Globus pallidus (tissue), 1 donor: ENCODE data around the gene PTPRG.

Source experiments
- DNase-seq: peaks from one replicate; pipeline ENCODE4 v3.0.0-alpha.2; 2015; ENCODE audit warnings: low spot score

PTPRG gene

DNA sequence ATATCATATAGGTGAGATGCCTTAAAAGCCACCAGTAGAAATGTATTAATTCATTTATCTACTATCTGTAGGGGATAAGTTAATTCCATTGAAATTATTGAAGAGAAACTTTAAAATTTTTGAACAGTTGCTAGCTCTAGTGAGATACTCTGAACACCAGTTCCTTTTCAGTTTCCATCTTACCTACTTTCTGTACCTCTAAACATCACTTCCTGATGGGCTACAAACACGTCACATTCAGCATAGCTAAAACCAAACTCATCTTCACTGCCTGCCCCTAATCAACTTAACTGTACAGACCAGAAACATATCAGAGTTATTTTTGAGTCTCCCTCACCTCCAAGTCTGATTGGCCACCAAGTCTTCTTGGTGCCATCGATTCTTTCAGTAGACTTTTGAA, 723.1 kb downstream of the PTPRG start:
- DNase-seq, result no peak

- no peak for DNase-seq
These were observed 726.1 kb downstream of the PTPRG start for GRCh38 chr3:62287392-62287927.

DNA sequence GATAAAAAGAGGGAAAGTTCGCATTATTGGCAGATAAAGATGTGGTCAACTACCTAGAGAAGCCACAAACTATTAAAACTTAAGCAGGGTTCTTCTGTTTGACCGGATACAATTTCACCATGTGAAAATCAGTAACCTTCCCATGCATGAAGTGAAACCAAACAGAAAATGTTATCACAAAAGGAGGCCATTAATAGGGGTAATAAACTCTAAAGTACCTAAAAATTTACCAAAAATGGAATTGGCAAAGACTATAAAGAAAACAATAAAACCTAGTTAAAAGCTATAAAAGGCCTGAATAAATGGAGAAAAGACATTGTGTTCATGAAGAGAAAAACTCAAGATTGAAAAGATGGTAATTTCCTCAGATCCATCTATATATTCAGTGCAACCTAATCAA, 728.6 kb downstream of the PTPRG start:
- DNase-seq, result no peak

DNA sequence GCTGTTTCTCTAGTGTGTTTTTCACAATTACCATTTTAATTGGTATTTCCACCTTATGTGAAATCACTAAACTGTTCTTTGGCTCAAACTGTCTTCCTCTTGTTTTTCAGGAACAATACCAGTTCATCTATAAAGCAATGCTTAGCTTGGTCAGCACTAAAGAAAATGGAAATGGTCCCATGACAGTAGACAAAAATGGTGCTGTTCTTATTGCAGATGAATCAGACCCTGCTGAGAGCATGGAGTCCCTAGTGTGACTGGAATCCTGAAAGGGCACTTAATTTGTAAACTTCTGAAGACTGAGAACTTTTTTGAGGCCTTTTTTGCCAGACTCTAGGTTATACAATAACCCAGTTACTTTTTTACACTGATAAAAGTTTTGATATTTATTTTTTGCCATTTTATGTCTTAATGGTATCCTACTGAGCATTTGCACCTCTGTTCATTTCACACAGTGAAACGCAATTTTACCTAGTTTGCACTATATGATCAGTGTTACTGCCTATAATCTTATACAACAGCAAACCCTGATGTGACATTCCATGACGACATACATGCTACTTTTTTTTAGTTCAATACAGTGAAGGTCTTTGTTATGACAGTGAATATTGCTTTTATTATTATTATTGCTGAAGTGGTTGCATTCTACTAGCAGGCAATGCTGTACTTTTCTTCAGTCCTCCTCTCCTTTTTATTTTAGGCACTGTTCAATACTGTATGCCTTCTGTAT, 731.8 kb downstream of the PTPRG start:
- no peak for DNase-seq

DNA sequence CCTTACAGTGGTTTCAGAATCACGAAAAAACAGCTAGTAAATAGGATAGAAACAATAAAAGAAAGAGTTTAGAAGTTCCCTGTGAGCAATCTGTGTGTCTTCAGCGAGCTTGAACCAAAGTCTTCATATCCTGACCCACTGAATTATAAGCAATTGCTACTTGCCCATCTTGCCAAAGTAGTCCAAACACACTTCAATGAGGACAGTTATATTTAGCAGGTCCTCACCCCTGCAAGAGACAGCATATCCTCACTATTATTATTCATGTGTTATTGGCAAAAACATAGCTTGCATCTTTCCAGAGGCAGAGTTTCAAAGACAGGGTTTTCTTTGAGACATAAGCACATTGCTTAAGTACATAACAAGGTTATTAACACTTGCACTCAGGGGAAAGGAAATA, 734.2 kb downstream of the PTPRG start:
- DNase-seq, result no peak

DNA sequence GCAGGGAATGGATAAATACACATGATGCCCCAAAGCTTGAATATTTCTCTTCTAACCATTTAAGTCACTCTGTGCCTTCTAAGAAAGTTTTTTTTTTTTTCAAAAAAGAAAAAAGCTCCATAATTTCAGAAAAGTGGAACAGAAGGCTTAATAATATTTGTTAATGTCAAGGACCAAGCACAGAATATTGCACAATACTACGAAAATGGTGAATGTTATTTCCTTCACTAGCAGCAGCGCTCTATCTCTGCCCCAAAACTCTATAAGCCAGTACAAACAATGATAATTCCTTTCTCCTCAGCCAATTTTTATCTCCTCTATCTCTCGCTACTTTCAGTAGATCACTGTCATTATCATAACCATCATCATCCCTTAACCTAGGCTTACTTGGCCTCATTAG, 739.2 kb downstream of the PTPRG start:
- no peak for DNase-seq

DNA sequence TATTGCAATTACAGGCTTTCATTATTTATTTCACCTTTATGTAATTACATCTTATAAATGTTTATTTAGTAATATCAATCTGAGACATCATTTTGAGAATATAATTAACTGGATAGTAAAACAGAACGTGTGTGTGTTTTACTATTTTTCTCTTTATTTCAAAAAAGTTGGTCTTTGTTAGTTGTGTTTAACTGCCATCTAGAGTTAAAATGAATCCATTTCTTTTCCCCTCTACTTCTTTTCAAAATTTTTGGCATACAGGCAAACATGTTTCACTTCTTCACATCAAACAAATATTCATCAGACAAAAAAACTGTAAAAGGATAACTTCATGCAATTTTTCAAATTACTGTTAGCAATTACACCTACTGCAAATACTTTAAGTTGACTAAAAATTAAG, 750.8 kb downstream of the PTPRG start:
- DNase-seq, result no peak

DNA sequence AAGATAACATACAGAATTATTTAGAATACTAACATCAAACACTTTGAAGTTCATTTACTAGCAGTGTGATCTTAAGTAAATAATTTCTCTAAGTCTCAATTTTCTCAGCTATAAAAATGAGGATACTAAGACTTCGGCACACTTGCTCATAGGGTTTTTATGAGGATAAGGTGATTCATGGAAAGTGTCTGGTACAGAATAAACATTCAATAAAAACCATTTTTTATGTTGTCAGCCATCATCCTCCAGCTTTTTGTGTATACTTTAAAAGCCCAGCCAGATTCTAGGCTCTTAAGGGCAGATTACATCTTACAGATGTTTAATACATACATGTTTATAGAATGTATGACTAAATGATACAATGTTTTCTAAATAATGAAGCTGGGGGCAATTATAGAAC, 755.2 kb downstream of the PTPRG start:
- no peak for DNase-seq

GRCh38 chr3:62318365-62318751, 757.0 kb downstream of the PTPRG start:
- no peak for DNase-seq

DNA sequence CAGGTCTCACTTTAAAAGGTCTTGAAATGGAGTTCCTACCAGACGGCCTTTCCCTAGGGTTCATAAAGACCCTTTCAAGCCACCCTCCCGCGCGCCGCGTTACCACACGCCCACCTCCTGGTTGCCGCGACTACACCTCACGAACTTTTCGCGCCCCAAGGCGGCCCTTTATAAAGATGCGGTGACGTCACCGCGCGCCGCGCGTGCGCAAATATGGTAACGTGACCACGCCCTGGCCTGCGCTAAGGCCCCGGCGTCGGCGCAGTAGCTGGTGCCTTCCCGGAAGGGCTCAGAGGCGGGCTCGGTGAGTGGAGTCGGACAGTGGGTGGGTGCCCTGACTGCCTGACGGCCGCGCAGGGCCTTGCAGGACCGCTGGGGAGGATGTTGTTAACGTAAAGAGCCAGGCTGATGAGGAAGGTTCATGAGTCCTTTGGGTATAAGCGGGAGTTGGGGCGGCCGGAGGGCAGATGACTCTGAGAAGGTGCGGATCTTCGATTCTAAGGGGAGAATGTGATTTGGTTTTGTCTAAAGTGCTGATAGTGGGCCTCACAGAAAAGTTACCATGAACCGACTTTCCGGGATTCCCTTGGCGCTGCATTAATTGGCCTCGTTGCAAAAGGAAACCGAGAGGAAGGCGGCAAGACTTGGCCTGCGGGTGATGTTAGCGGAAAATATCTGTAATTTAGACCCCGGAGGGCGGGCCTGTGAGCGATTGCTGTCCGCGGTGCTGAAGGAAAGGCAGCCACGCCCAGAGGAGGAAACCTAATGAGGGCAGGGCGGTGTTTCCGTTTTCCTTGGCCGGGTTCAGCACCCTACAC, 757.6 kb downstream of the PTPRG start:
- DNase-seq, result peak; percentile 80

DNA sequence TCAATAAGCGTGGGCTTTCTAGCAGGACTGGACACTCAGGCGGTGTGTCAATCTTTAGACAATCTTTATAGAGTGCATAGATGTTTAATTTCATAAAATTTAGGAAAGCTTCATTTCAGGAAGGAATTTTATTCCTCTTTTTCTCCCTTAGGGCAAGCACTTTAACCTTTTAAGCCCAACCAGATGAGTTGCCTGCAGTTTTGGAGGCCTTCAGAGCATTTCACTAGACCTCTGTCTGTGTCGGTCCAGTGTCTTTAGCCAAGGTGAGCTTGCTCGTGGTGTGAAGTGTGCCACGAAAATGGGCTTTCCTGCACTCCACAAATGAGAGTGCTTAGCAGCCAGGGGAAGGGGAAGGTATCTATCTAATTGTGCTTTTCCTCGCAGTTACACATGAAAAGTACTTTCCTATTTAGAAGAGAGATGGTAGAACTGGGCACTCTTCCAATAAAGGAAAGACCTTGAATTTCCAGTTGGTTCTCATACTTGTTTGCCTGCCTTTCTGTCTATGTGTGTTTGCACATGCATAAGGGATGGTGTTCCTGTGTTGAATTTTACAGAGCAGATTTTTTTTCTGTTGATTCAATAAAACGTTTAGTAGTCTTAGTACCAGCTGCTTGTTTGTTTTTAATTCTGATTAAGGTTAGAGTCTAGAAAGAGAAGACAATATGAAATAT, 758.3 kb downstream of the PTPRG start:
- no peak for DNase-seq

- DNase-seq, result no peak
These were observed 761.9 kb downstream of the PTPRG start for GRCh38 chr3:62323241-62323640.

DNA sequence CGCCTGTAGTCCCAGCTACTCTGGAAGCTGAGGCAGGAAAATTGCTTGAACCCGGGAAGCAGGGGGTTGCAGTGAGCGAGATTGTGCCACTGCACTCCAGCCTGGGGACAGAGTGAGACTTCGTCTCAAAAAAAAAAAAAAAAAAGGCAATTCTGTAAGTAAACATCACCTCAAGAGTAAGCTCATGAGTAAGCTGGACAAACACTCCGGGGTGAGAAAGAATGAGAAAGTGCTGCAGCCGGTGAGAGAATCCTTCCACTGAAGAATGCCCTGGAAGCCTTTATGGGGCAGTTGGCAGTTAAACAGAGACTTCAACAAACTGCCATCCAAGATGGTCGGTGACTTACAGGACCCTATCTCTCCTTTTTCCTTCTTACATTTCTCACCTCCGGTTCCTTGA, 764.5 kb downstream of the PTPRG start:
- no peak for DNase-seq

DNA sequence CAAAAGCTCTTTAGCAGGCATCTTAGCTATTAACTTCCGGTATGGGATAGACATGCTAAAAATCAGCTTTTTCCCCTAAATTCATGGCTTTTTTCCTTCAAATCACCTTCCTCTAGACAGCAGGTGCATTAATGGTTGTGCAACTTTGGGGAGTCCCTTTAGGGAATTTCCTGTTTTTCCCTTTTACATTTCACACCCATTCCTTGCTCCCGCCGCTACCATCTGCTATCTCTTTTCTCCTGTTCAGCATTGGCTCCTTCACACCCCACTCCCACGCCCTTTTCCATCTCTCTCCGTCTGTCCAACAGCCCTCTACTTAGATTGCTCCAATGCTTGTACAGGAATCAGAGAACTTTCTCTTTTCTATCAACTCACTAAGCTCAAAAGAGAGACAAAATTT, 768.6 kb downstream of the PTPRG start:
- DNase-seq, result no peak

DNA sequence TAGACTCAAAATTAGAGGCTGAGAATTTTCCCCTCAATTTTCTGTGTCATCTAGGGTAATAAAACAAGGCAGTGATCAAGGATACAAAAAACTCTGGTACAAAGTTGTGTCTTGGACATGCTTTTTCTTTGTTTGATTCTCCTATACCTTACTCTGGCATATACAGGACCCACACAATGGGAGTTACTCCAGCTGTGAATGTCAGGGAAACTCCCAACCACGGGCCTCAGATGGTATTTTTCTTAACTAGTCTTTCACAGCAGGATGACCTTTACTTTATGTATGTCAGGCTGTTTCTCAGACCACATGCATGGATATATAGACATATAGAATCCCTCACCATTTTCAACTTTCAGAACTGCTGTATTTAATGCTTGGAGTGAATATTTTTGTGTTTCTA, 770.6 kb downstream of the PTPRG start:
- DNase-seq, result no peak

DNA sequence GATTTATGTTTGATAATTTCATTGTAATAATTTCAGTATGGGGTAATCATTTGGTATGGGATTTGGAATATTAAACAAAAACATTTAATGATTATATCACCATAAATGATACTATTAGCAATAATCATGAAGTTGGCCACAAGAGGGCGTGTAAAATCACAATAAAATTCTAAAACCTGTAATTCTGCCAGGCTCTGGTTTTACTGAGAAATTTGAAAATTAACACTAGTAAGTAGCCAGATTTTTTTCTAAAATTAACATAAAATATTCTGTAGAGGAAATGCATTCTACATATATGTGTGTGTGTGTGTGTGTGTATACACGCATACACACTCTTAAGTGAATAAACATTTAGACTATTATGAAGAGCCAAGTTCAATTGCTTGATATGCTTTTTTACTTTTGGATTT, 771.5 kb downstream of the PTPRG start:
- peak; percentile 13 for DNase-seq

GRCh38 chr3:62335196-62335595, 773.8 kb downstream of the PTPRG start:
- DNase-seq, result no peak

DNA sequence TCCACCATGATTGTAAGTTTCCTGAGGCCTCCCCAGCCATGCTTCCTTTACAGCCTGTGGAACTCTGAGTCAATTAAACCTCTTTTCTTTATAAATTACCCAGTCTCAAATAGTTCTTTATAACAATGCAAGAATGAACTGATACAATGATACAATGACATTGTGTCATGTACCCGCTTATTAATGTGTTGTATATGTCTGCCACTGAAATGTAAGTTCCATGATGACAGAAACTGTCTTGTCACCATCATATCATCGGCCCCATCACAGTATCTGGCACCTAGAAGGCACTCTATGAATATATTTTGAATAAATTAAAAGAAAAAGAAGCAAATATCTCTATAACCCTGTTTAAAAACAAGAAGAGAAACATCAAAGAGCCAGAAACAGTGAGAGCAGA, 782.4 kb downstream of the PTPRG start:
- no peak for DNase-seq
